ENCODE data around the gene CSF2.

Gene CSF2

GRCh38 chr5:132067941-132068808 is 5.4 kb upstream of the CSF2 start:
- DNase-seq (ENCODE audit: extremely low read depth in 1 of 2, low read depth in 1 of 2): no peak

- DNase-seq (ENCODE audit: extremely low read depth in 1 of 2, low read depth in 1 of 2): no peak
Measured at GRCh38 chr5:132069561-132069960, 4.0 kb upstream of the CSF2 start.

DNA sequence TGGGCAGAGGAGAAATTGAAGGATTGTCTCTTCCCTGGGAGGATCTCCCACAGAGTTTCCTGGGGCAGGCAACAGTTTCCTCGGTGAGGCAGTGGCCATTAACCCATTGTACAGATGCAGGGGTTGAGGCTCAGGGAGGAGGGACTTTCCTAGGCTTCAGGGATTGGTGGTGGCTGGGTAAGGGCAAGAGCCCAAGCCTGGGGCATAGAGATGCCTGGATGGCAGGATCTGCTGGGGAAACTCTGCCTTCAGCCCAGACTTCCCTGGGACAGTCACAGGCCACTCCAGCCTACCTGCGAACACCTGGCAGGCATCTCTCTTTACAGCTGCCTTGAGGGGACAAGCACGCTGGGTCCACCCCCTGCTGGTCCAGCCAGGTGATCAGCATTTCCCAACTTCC is 3.6 kb upstream of the CSF2 start:
- no peak for DNase-seq (ENCODE audit: extremely low read depth in 1 of 2, low read depth in 1 of 2)

- DNase-seq (ENCODE audit: extremely low read depth in 1 of 2, low read depth in 1 of 2): no peak
Measured at GRCh38 chr5:132070460-132071337, 2.9 kb upstream of the CSF2 start.

- no peak for DNase-seq (ENCODE audit: extremely low read depth in 1 of 2, low read depth in 1 of 2)
Measured at GRCh38 chr5:132071338-132071707, 2.3 kb upstream of the CSF2 start.

DNA sequence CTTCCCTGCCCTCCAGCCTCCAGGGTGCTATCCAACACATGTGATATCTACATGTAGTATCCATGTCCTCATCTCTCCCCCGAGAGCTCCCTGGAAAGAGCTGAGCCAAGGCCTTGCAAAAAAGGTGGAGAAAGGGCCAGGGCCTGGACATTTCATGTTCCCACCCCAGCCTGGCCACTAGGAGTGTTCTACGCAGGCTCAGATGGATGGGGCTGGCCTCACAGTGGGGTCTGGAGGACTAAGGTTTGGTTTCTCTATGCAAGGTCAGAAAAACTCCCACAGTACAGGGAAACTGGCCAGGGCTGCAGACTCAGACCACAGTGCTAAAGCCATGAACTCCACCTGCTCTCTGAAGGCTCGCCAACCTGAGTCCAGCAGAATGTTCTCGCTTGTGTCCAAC is 1.5 kb upstream of the CSF2 start:
- DNase-seq (ENCODE audit: extremely low read depth in 1 of 2, low read depth in 1 of 2): no peak

GRCh38 chr5:132072528-132072927 is 1.1 kb upstream of the CSF2 start:
- no peak for DNase-seq (ENCODE audit: extremely low read depth in 1 of 2, low read depth in 1 of 2)

- no peak for DNase-seq (ENCODE audit: extremely low read depth in 1 of 2, low read depth in 1 of 2)
Measured at GRCh38 chr5:132074091-132074771, 642 bp downstream of the CSF2 start.

DNA sequence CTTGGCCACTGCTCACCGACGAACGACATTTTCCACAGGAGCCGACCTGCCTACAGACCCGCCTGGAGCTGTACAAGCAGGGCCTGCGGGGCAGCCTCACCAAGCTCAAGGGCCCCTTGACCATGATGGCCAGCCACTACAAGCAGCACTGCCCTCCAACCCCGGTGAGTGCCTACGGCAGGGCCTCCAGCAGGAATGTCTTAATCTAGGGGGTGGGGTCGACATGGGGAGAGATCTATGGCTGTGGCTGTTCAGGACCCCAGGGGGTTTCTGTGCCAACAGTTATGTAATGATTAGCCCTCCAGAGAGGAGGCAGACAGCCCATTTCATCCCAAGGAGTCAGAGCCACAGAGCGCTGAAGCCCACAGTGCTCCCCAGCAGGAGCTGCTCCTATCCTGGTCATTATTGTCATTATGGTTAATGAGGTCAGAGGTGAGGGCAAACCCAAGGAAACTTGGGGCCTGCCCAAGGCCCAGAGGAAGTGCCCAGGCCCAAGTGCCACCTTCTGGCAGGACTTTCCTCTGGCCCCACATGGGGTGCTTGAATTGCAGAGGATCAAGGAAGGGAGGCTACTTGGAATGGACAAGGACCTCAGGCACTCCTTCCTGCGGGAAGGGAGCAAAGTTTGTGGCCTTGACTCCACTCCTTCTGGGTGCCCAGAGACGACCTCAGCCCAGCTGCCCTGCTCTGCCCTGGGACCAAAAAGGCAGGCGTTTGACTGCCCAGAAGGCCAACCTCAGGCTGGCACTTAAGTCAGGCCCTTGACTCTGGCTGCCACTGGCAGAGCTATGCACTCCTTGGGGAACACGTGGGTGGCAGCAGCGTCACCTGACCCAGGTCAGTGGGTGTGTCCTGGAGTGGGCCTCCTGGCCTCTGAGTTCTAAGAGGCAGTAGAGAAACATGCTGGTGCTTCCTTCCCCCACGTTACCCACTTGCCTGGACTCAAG is 1.5 kb downstream of the CSF2 start:
- no peak for DNase-seq (ENCODE audit: extremely low read depth in 1 of 2, low read depth in 1 of 2)

DNA sequence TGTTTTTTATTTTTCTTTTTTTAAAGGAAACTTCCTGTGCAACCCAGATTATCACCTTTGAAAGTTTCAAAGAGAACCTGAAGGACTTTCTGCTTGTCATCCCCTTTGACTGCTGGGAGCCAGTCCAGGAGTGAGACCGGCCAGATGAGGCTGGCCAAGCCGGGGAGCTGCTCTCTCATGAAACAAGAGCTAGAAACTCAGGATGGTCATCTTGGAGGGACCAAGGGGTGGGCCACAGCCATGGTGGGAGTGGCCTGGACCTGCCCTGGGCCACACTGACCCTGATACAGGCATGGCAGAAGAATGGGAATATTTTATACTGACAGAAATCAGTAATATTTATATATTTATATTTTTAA is 2.1 kb downstream of the CSF2 start:
- no peak for DNase-seq (ENCODE audit: extremely low read depth in 1 of 2, low read depth in 1 of 2)

GRCh38 chr5:132076202-132076830 is 2.7 kb downstream of the CSF2 start:
- DNase-seq (ENCODE audit: extremely low read depth in 1 of 2, low read depth in 1 of 2): no peak

DNA sequence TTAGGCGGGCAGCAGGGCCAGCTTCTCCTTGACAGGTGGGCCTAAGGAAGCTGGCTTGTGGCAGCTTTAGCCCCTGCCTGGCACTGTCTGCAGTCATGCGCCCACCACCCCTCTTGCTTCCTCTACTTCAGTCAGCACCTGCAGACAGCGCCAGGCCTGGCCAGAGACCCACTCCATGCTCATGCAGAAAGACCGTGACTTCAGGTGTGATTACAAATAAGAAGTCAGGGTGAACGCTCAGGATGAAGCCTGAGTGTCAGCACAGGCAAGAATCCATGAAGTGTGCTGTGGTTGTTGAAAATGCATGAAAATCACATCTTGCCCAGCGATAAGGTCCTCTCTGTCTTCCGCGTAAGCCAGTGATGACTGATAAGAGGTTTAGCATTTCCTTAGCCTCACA is 3.4 kb downstream of the CSF2 start:
- DNase-seq (ENCODE audit: extremely low read depth in 1 of 2, low read depth in 1 of 2): no peak

GRCh38 chr5:132079081-132079480 is 5.5 kb downstream of the CSF2 start:
- DNase-seq (ENCODE audit: extremely low read depth in 1 of 2, low read depth in 1 of 2): no peak

DNA sequence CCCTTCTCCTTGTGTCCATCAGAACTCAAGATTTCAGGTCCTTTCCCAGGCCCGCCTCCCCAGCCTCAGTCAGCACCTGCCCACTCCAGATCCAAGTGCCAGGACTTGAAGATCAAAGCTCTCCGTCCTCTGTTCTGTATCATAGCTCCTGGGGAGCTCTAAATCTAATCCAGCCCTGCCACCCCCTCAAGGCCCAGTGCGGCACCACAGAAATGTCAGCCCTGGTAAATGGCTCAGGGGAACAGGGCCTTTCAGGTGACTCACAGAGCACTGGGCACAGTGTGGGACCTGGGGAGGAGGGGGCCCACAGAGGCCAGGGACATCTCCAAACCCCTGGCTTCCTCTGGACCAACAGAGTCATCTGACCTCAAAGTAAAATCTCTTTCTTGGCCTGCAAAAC is 6.0 kb downstream of the CSF2 start:
- no peak for DNase-seq (ENCODE audit: extremely low read depth in 1 of 2, low read depth in 1 of 2)

GRCh38 chr5:132080595-132080994 is 7.0 kb downstream of the CSF2 start:
- DNase-seq (ENCODE audit: extremely low read depth in 1 of 2, low read depth in 1 of 2): no peak

DNA sequence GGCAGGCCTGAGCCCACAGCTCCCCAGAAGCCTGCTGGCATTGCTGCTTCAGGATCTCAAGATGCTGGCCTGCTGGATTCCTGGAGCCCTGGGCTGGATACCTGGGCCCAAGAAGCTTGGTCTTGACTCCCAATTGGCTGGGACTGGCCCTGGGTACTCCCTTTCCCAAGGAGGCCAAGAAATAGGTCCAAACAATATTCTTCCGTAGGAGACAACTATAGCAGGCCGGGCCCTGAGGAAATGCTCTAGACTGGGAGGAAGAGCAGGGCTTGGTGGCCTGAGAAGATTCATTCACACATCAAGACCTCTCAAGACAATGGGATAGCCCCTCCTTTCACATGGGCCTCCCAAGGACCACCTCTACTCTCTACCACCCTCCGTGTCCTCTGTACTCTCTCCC is 7.9 kb downstream of the CSF2 start:
- DNase-seq (ENCODE audit: extremely low read depth in 1 of 2, low read depth in 1 of 2): no peak

DNA sequence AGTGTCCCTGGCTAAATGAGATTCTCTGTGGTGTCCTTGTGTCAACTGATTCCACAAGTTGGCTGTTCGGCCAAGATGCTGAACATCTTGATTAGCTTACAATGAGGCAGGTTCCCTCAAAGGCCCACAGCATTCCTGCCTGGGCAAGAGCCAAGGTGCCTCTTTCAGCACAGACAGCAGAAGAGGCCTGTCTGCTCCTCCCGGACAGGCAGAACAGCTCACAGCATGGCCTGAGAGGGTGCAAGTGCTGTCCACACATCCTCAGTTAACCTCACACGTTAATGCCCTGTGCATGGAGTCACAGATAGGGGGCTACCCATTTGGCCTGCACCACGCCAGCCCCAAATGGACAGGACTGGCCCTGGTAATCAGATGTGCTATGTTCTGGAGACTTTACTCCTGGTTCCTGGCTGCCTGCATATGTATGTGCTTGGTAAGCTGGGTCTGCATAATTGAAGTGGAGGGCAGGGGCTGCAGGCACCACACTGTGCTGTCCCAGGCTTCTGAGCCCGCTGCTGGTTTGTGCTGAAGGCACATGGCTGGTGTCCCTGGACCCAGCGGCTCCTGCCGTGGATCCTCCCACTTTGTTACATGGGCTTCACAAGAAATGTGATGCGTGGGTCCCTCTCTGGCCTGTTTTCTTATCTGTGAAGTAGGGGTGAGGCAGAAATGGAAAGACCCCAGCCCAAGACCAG is 8.9 kb downstream of the CSF2 start:
- no peak for DNase-seq (ENCODE audit: extremely low read depth in 1 of 2, low read depth in 1 of 2)

- DNase-seq (ENCODE audit: extremely low read depth in 1 of 2, low read depth in 1 of 2): no peak
Measured at GRCh38 chr5:132083071-132083678, 9.6 kb downstream of the CSF2 start.

DNA sequence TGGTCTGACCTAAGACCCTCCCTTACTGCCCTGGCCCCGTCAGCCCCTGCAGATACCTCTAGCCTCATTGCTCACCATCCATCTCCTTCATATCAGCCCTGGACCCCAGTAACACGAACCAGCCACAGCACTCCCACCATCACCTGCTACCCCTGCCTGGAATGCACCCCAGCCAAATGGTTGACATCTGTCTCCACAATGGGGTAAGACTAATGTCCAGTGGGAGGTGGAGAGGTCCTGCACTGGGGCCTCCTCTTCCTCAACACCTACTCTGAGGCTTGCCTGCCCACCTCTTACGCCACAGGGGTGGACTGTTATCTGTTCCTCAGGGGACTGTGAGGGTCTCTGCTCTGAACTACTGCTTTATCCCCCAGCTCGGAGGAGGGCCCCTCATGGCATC is 12.1 kb downstream of the CSF2 start:
- DNase-seq (ENCODE audit: extremely low read depth in 1 of 2, low read depth in 1 of 2): no peak

Measured in activated CD8-positive, alpha-beta memory T cell treated with anti-CD3 and anti-CD28 coated beads for 1 hour (primary cell).